Transverse colon (tissue), 4 donors: ENCODE data around the gene SLCO1B3. TPM values are rescaled to one million over a fixed set of nuclear protein-coding genes. Genes with fewer than 3 reads are reported as not detected.

Experiments
- DNase-seq: peaks from one replicate; pipeline ENCODE4 v3.0.0-alpha.2; 2019
- H3K27ac ChIP-seq, 4 donors: fragments of 200-600 bp; sonication (generic); 2 replicates each; pipeline ENCODE4 v1.5.1; 2016 to 2018; ENCODE audit warnings: inconsistent platforms in 4 of 4
- H3K27me3 ChIP-seq: fragments of 200-600 bp; sonication (generic); 2 replicates; pipeline ENCODE4 v1.5.1; 2017; ENCODE audit warnings: inconsistent platforms
- H3K36me3 ChIP-seq, 4 donors: fragments of 200-600 bp; sonication (generic); 2 replicates each; pipeline ENCODE4 v1.5.1; 2017 to 2019; ENCODE audit warnings: inconsistent platforms in 4 of 4
- H3K4me1 ChIP-seq, 4 donors: fragments of 200-600 bp; sonication (generic); 2 replicates each; pipeline ENCODE4 v1.5.1; 2017 to 2020; ENCODE audit warnings: inconsistent platforms in 4 of 4
- H3K4me3 ChIP-seq, 4 donors: fragments of 200-600 bp; sonication (generic); 1 replicate in 1 of 4; 2 replicates in 3 of 4; pipeline versions ENCODE4 v1.5.1 to v1.6.1; 2017 to 2019; ENCODE audit warnings: inconsistent platforms in 4 of 4
- H3K9me3 ChIP-seq, 2 donors: fragments of 200-600 bp; sonication (generic); 2 replicates each; pipeline ENCODE4 v1.5.1; 2017 to 2019; ENCODE audit warnings: inconsistent platforms in 2 of 2
- CTCF ChIP-seq, 5 experiments: fragments of 200-600 bp in 3 of 5; fragments of 450-650 bp in 2 of 5; sonication (generic) in 3 of 5; IDR thresholded peaks; 1 replicate in 2 of 5; 2 replicates in 3 of 5; pipeline ENCODE4 v1.5.1; 2016 to 2017; ENCODE audit warnings: antibody characterized with exemption in 5 of 5, inconsistent platforms in 3 of 5, mild to moderate bottlenecking in 2 of 5, moderate library complexity in 1 of 5
- EP300 ChIP-seq: sonication (generic); formaldehyde crosslinking; IDR thresholded peaks from one replicate; pipeline ENCODE4 v1.6.1; 2017; ENCODE audit warnings: antibody characterized with exemption, low read depth
- POLR2A ChIP-seq: fragments of 450-650 bp; IDR thresholded peaks from one replicate; pipeline ENCODE4 v1.6.1; 2016; ENCODE audit warnings: antibody characterized with exemption, mild to moderate bottlenecking, moderate library complexity
- POLR2AphosphoS5 ChIP-seq, 3 donors: sonication (generic); formaldehyde crosslinking; IDR thresholded peaks; one replicate each; pipeline ENCODE4 v1.6.1; 2016; ENCODE audit warnings: antibody characterized with exemption in 3 of 3
- WGBS, 2 donors: methylation state at CpG; one replicate each; pipeline ENCODE4 v1.1.5; 2018; ENCODE audit warnings: low coverage in 1 of 2; 5-methylcytosine and 5-hydroxymethylcytosine counted together
- in situ Hi-C, 4 donors: fragments of 200-750 bp; cut with MboI; loops; one replicate each; pipeline versions ENCODE4 v1.15.0 to v1.15.1; 2017; ENCODE audit warnings: low sequenced_read_pairs in 3 of 4, low pct_ligation_motif_present in 1 of 4, low pct_unique_long_range_greater_than_20kb in 1 of 4
- intact Hi-C: fragments of 100-400 bp; cut with DNase I; formaldehyde crosslinking; loops from one replicate; pipeline ENCODE4 v1.15.1; 2023; ENCODE audit warnings: low total_unique reads
- total RNA-seq, 4 donors: library from RNA; depleted of rRNA; stranded (reverse); fragments of >200 nt; gene quantifications; one replicate each; pipeline ENCODE4 v1.1.0, GENCODE V29; 2016

The SLCO1B3 gene
- total RNA-seq, 4 donors from 2014 or later, result 0.14 TPM; not detected in 3

DNA sequence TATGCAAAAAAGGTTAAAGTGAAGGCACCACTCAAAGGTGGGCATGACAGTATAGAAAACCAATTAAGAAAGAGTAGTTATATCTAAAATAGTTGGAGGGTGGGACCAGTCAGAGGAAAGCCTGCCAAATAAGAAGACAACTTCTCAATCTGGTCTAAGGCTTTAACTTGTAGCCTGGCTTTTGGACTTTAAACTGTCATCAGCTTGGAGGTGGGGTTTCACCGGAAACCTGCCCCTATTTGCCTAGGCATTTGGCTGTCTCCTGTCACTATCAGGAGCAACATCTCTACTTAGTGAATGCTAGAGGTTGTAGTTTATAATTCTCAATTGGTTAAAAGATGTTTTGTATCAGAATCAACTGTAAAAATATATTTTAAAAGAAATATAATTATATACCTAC, 107.3 kb downstream of the SLCO1B3 start:
- no peak for TF ChIP-seq CTCF (IDR thresholded peaks at IDR 0.05)
- TF ChIP-seq POLR2A, result no peak
- TF ChIP-seq POLR2AphosphoS5 (IDR thresholded peaks at IDR 0.05), result no peak
- TF ChIP-seq EP300, result no peak
- Histone ChIP-seq H3K4me1 (no peaks in the 10 kb centered on the region), H3K27me3 (no peaks in the 10 kb centered on the region), H3K36me3 (no peaks in the 10 kb centered on the region), H3K4me3 (no peak overlapping the region), H3K27ac (no peak overlapping the region), H3K9me3 (no peaks in the 10 kb centered on the region)
- WGBS, 2 donors, result 53 to 100% methylated on average over 1 of the region's 1 CpG
- in situ Hi-C loops (no loop called here), intact Hi-C loops (no loop called here)
- no peak for DNase-seq

DNA sequence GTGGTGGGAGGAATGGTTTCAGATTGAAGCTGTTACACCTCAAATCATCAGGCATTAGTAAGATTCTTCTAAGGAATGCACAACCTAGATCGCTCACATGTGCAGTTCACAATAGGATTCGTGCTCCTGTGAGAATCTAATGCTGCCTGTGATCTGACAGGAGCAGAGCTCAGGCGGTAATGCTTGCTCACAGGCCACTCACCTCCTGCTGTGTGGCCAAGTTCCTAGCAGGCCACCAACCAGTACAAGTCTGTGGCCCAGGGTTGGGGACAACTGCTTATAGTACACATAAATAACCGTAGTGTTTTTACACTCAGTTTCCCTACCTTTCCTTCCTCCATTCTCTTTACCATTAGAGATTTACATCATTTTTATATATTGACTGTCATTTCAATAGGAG, 121.4 kb downstream of the SLCO1B3 start:
- 84 to 85% methylated on average over 4 of the region's 4 CpGs for WGBS, 2 donors

GRCh38 chr12:20946732-20947131, 136.2 kb downstream of the SLCO1B3 start:
- H3K4me3 ChIP-seq, result no peak overlapping the region
- no peak overlapping the region for H3K27ac ChIP-seq
- 34 to 48% methylated on average over 5 of the region's 5 CpGs for WGBS, 2 donors
- in situ Hi-C loops, result no loop called here
- intact Hi-C loops, result no loop called here
- H3K4me1 ChIP-seq, result no peaks in the 10 kb centered on the region
- H3K36me3 ChIP-seq, result no peaks in the 10 kb centered on the region
- H3K9me3 ChIP-seq, result no peaks in the 10 kb centered on the region
- DNase-seq, result no peak
- TF ChIP-seq EP300 (no peak), POLR2A (no peak), POLR2AphosphoS5 (IDR thresholded peaks at IDR 0.05) (no peak), CTCF (IDR thresholded peaks at IDR 0.05) (peak; percentile 21 to 41 (median 33))
- no peaks in the 10 kb centered on the region for H3K27me3 ChIP-seq

More for the DNA sequence above, 121.4 kb downstream of the SLCO1B3 start:
- no peak for DNase-seq
- no peaks in the 10 kb centered on the region for H3K4me1 ChIP-seq
- H3K4me3 ChIP-seq, result no peak overlapping the region
- in situ Hi-C loops, result no loop called here
- no peak for TF ChIP-seq CTCF (IDR thresholded peaks at IDR 0.05)
- TF ChIP-seq EP300, result no peak
- TF ChIP-seq POLR2AphosphoS5 (IDR thresholded peaks at IDR 0.05), result no peak
- TF ChIP-seq POLR2A, result no peak
- H3K27ac ChIP-seq, result no peak overlapping the region
- intact Hi-C loops, result no loop called here
- H3K27me3 ChIP-seq, result no peaks in the 10 kb centered on the region
- no peaks in the 10 kb centered on the region for H3K9me3 ChIP-seq
- H3K36me3 ChIP-seq, result no peaks in the 10 kb centered on the region

- Histone ChIP-seq H3K27me3 (no peaks in the 10 kb centered on the region), H3K9me3 (no peaks in the 10 kb centered on the region), H3K36me3 (no peaks in the 10 kb centered on the region), H3K4me1 (no peaks in the 10 kb centered on the region), H3K27ac (no peak overlapping the region), H3K4me3 (no peak overlapping the region)
- WGBS, 2 donors, result 52 to 71% methylated on average over 1 to 3 of the region's 3 CpGs
- intact Hi-C loops (no loop called here), in situ Hi-C loops (no loop called here)
- no peak for DNase-seq
- TF ChIP-seq POLR2AphosphoS5 (IDR thresholded peaks at IDR 0.05), result no peak
- peak in 4 of 5 experiments; percentile 27 to 46 (median 43) for TF ChIP-seq CTCF (IDR thresholded peaks at IDR 0.05)
Measured at GRCh38 chr12:20950248-20950647, 139.7 kb downstream of the SLCO1B3 start.
